DOHH2 (cell line): ENCODE results near the gene FAM114A2.

Experiments
- H3F3A ChIP-seq: fragments of 200-600 bp; sonication (generic), shearing (Covaris generic); 2 replicates; pipeline ENCODE4 v1.6.0; 2016; ENCODE audit warnings: antibody characterized with exemption, mild to moderate bottlenecking; ENCODE audit not compliant: control insufficient read depth, insufficient read depth
- H3K27ac ChIP-seq: fragments of 200-600 bp; sonication (generic); 2 replicates; pipeline ENCODE4 v1.5.1; 2014; ENCODE audit warnings: low read depth, mild to moderate bottlenecking, low read length, moderate library complexity
- H3K27me3 ChIP-seq: fragments of 200-600 bp; sonication (generic); 2 replicates; pipeline ENCODE4 v1.6.1; 2014; ENCODE audit warnings: mild to moderate bottlenecking, low read length, mixed read lengths; ENCODE audit not compliant: control insufficient read depth
- H3K36me3 ChIP-seq: fragments of 200-600 bp; sonication (generic); 2 replicates; pipeline ENCODE4 v1.6.1; 2014; ENCODE audit warnings: mild to moderate bottlenecking, low read length, moderate library complexity, mixed read lengths; ENCODE audit not compliant: control insufficient read depth
- H3K4me1 ChIP-seq: fragments of 200-600 bp; sonication (generic); 2 replicates; pipeline ENCODE4 v1.6.1; 2014; ENCODE audit warnings: mild to moderate bottlenecking, low read length, mixed read lengths; ENCODE audit not compliant: control insufficient read depth
- H3K4me2 ChIP-seq: fragments of 200-600 bp; sonication (generic); 2 replicates; pipeline ENCODE4 v1.6.0; 2014; ENCODE audit warnings: mild to moderate bottlenecking, low read length, moderate library complexity
- H3K4me3 ChIP-seq: fragments of 200-600 bp; sonication (generic); 2 replicates; pipeline ENCODE4 v1.5.1; 2014; ENCODE audit warnings: mild to moderate bottlenecking, low read length, mixed read lengths
- H3K79me2 ChIP-seq: fragments of 200-600 bp; sonication (generic); 2 replicates; pipeline ENCODE4 v1.6.1; 2014; ENCODE audit warnings: mild to moderate bottlenecking, low read length, mixed read lengths; ENCODE audit not compliant: control insufficient read depth
- H3K9me2 ChIP-seq: fragments of 200-600 bp; sonication (generic); replicated peaks from 2 replicates; pipeline ENCODE4 v1.6.1; 2014; ENCODE audit warnings: mild to moderate bottlenecking, low read length, mixed read lengths; ENCODE audit not compliant: control insufficient read depth
- H3K9me3 ChIP-seq: fragments of 200-600 bp; sonication (generic); 2 replicates; pipeline ENCODE4 v1.6.1; 2014; ENCODE audit warnings: antibody characterized with exemption, low read length, mixed read lengths; ENCODE audit not compliant: control insufficient read depth, insufficient read depth
- H4K20me1 ChIP-seq: fragments of 200-600 bp; sonication (generic); 2 replicates; pipeline ENCODE4 v1.6.0; 2014; ENCODE audit warnings: low read depth, mild to moderate bottlenecking, antibody characterized with exemption, low read length, moderate library complexity; ENCODE audit not compliant: control insufficient read depth, insufficient read depth
- CTCF ChIP-seq: fragments of 200-600 bp; sonication (generic); IDR thresholded peaks from one replicate; pipeline ENCODE4 v1.5.1; 2014; ENCODE audit warnings: antibody characterized with exemption, mild to moderate bottlenecking, low read depth, low read length; ENCODE audit not compliant: poor library complexity, severe bottlenecking
- EZH2phosphoT487 ChIP-seq: fragments of 200-600 bp; sonication (generic); IDR thresholded peaks from 2 replicates; pipeline ENCODE4 v1.6.1; 2017; ENCODE audit warnings: borderline replicate concordance, mild to moderate bottlenecking, antibody characterized with exemption, low read length, moderate library complexity, mixed read lengths

The FAM114A2 gene

DNA sequence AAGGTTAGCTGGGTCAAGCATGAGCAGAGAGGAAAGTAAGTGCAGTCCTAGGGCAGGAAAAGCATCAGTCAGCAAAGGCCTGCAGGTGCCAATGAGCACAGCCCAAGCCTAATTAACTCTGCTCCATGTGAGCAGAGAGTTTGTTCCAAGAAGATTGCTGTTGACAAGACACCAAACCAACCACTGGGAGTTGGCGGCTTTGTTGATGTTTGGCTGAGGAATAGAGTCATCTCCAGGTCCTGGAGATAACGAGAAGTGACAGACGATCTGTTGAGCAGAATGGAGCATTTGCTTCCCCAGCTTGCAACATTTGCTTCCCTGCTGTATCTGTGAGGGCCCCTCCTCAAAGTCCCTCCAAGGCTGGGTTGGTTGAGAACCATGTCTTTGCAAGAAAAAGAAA lies 68.2 kb downstream of the FAM114A2 start:
- Histone ChIP-seq H3K27me3 (no peaks in the 10 kb centered on the region), H3K9me2 (no peaks in the 10 kb centered on the region), H3K79me2 (no peaks in the 10 kb centered on the region), H3K36me3 (no peaks in the 10 kb centered on the region), H3K4me1 (no peaks in the 10 kb centered on the region), H3K4me2 (no peak overlapping the region), H3K4me3 (no peak overlapping the region), H3F3A (no peaks in the 10 kb centered on the region), H3K9me3 (no peaks in the 10 kb centered on the region), H3K27ac (no peak overlapping the region), H4K20me1 (no peaks in the 10 kb centered on the region)
- no peak for TF ChIP-seq EZH2phosphoT487
- TF ChIP-seq CTCF, result no peak

- no peak overlapping the region for H3K4me3 ChIP-seq
- no peaks in the 10 kb centered on the region for H3K79me2 ChIP-seq
- H3K9me3 ChIP-seq, result no peaks in the 10 kb centered on the region
- no peaks in the 10 kb centered on the region for H3K4me1 ChIP-seq
- H3K27ac ChIP-seq, result no peak overlapping the region
- no peaks in the 10 kb centered on the region for H3K36me3 ChIP-seq
- H3K9me2 ChIP-seq, result no peaks in the 10 kb centered on the region
- H3F3A ChIP-seq, result no peaks in the 10 kb centered on the region
- no peak overlapping the region for H3K4me2 ChIP-seq
- H4K20me1 ChIP-seq, result no peaks in the 10 kb centered on the region
- no peaks in the 10 kb centered on the region for H3K27me3 ChIP-seq
- TF ChIP-seq EZH2phosphoT487, result no peak
- TF ChIP-seq CTCF, result no peak
Measured at GRCh38 chr5:153969563-153969895, 69.2 kb downstream of the FAM114A2 start.

- Histone ChIP-seq H3K27me3 (no peaks in the 10 kb centered on the region), H3K4me2 (no peak overlapping the region), H3F3A (no peaks in the 10 kb centered on the region), H3K4me3 (no peak overlapping the region), H3K4me1 (no peaks in the 10 kb centered on the region), H4K20me1 (no peaks in the 10 kb centered on the region), H3K79me2 (no peaks in the 10 kb centered on the region), H3K36me3 (no peaks in the 10 kb centered on the region), H3K9me3 (no peaks in the 10 kb centered on the region), H3K27ac (no peak overlapping the region), H3K9me2 (no peaks in the 10 kb centered on the region)
- TF ChIP-seq EZH2phosphoT487, result no peak
- no peak for TF ChIP-seq CTCF
Measured at GRCh38 chr5:153968761-153969562, 69.7 kb downstream of the FAM114A2 start.
